SU-DHL-6 (cell line): ENCODE results near the gene ZMYND11.

Source experiments
- H2AFZ ChIP-seq: fragments of 200-600 bp; sonication (generic); 2 replicates; pipeline ENCODE4 v1.6.1; 2014; ENCODE audit warnings: low read depth, mild to moderate bottlenecking, moderate library complexity, mixed read lengths, antibody characterized with exemption, low read length; ENCODE audit not compliant: severe bottlenecking
- H3F3A ChIP-seq: fragments of 200-600 bp; shearing (Covaris generic); 2 replicates; pipeline ENCODE4 v1.6.0; 2016; ENCODE audit warnings: antibody characterized with exemption, mild to moderate bottlenecking; ENCODE audit not compliant: insufficient read depth
- H3K27ac ChIP-seq: fragments of 200-600 bp; sonication (generic); 2 replicates; pipeline ENCODE4 v1.5.1; 2016; ENCODE audit warnings: low read depth, mild to moderate bottlenecking, low read length, moderate library complexity, mixed read lengths
- H3K27me3 ChIP-seq: fragments of 200-600 bp; sonication (generic), shearing (Covaris generic); 2 replicates; pipeline ENCODE4 v1.6.0; 2014; ENCODE audit warnings: mild to moderate bottlenecking, low read length
- H3K36me3 ChIP-seq: fragments of 200-600 bp; sonication (generic); 2 replicates; pipeline ENCODE4 v1.6.1; 2014; ENCODE audit warnings: mild to moderate bottlenecking, low read length, mixed read lengths
- H3K4me2 ChIP-seq: fragments of 300-600, 200-600 bp; shearing (Covaris generic), sonication (generic); 2 replicates; pipeline ENCODE4 v1.6.0; 2014; ENCODE audit warnings: low read length, low read depth, mild to moderate bottlenecking; ENCODE audit not compliant: poor library complexity, severe bottlenecking
- H3K4me3 ChIP-seq: fragments of 200-600 bp; sonication (generic); 2 replicates; pipeline ENCODE4 v1.5.1; 2014; ENCODE audit warnings: antibody characterized with exemption, low read length, mild to moderate bottlenecking, mixed read lengths; ENCODE audit not compliant: insufficient read depth, poor library complexity, severe bottlenecking
- H3K79me2 ChIP-seq: fragments of 200-600 bp; sonication (generic); 2 replicates; pipeline ENCODE4 v1.6.1; 2014; ENCODE audit warnings: mild to moderate bottlenecking, low read length, moderate library complexity; ENCODE audit not compliant: insufficient read depth
- H3K9ac ChIP-seq: fragments of 200-600 bp; sonication (generic); 2 replicates; pipeline ENCODE4 v1.7.0; 2014; ENCODE audit warnings: mild to moderate bottlenecking, low read length
- H3K9me2 ChIP-seq: fragments of 200-600 bp; sonication (generic); replicated peaks from 2 replicates; pipeline ENCODE4 v1.6.1; 2014; ENCODE audit warnings: low read length; ENCODE audit not compliant: insufficient read depth
- H3K9me3 ChIP-seq: fragments of 200-600 bp; sonication (generic); 2 replicates; pipeline ENCODE4 v1.6.1; 2014; ENCODE audit warnings: low read length, mixed read lengths; ENCODE audit not compliant: insufficient read depth
- H4K20me1 ChIP-seq: fragments of 200-600 bp; sonication (generic); 2 replicates; pipeline ENCODE4 v1.6.1; 2014; ENCODE audit warnings: low read depth, mild to moderate bottlenecking, antibody characterized with exemption, low read length, moderate library complexity, mixed read lengths
- CTCF ChIP-seq: fragments of 200-600 bp; sonication (generic); IDR thresholded peaks from one replicate; pipeline ENCODE4 v1.5.1; 2017; ENCODE audit warnings: antibody characterized with exemption, mild to moderate bottlenecking, low read length, moderate library complexity; ENCODE audit not compliant: insufficient read depth, poor library complexity, severe bottlenecking
- EZH2phosphoT487 ChIP-seq: fragments of 200-600 bp; sonication (generic), shearing (Covaris generic); conservative IDR thresholded peaks from 2 replicates; pipeline ENCODE4 v1.6.1; 2018; ENCODE audit warnings: mild to moderate bottlenecking, antibody characterized with exemption, low read length, moderate library complexity, mixed read lengths

The ZMYND11 gene

GRCh38 chr10:94613-95012 lies 40.6 kb upstream of the ZMYND11 start:
- H3K9ac ChIP-seq: no peak overlapping the region
- no peak overlapping the region for H3K27ac ChIP-seq
- TF ChIP-seq EZH2phosphoT487 (no peak), CTCF (no peak)
- H2AFZ ChIP-seq: no peak overlapping the region
- H3K4me3 ChIP-seq: no peak overlapping the region
- H3K79me2 ChIP-seq: no peaks in the 10 kb centered on the region
- H3K27me3 ChIP-seq: no peaks in the 10 kb centered on the region
- no peaks in the 10 kb centered on the region for H4K20me1 ChIP-seq
- peaks cover 33% of the 10 kb centered on the region; the same call in 1 of the 2 replicates for H3K9me3 ChIP-seq
- no peaks in the 10 kb centered on the region for H3K9me2 ChIP-seq
- H3F3A ChIP-seq: no peaks in the 10 kb centered on the region
- no peak overlapping the region for H3K4me2 ChIP-seq
- H3K36me3 ChIP-seq: no peaks in the 10 kb centered on the region

GRCh38 chr10:95356-96115 lies 39.7 kb upstream of the ZMYND11 start:
- Histone ChIP-seq H3K9ac (no peak overlapping the region), H3F3A (no peaks in the 10 kb centered on the region), H3K9me3 (peaks cover 38% of the 10 kb centered on the region; the same call in 1 of the 2 replicates), H3K4me3 (no peak overlapping the region), H3K79me2 (no peaks in the 10 kb centered on the region), H3K4me2 (no peak overlapping the region), H3K27ac (no peak overlapping the region), H2AFZ (no peak overlapping the region), H3K27me3 (no peaks in the 10 kb centered on the region), H3K9me2 (no peaks in the 10 kb centered on the region), H4K20me1 (no peaks in the 10 kb centered on the region), H3K36me3 (no peaks in the 10 kb centered on the region)
- TF ChIP-seq CTCF (no peak), EZH2phosphoT487 (no peak)

GRCh38 chr10:96466-96865 lies 38.8 kb upstream of the ZMYND11 start:
- no peaks in the 10 kb centered on the region for H3K9me2 ChIP-seq

More at GRCh38 chr10:96466-96865, 38.8 kb upstream of the ZMYND11 start:
- Histone ChIP-seq H3K36me3 (no peaks in the 10 kb centered on the region), H3K79me2 (no peaks in the 10 kb centered on the region), H3K4me2 (no peak overlapping the region), H3K9ac (no peak overlapping the region), H3F3A (no peaks in the 10 kb centered on the region), H3K27ac (no peak overlapping the region), H4K20me1 (no peaks in the 10 kb centered on the region), H3K9me3 (peaks cover 38% of the 10 kb centered on the region; the same call in 1 of the 2 replicates), H2AFZ (no peak overlapping the region), H3K27me3 (no peaks in the 10 kb centered on the region), H3K4me3 (no peak overlapping the region)
- no peak for TF ChIP-seq CTCF
- TF ChIP-seq EZH2phosphoT487: no peak
